SK-N-SH (cell line): ENCODE results near the gene ACTL7A. TPM values are rescaled to one million over a fixed set of nuclear protein-coding genes. Genes with fewer than 3 reads are reported as not detected.

Experiments
- CTCF ChIA-PET: fragments of 300-600, 350-600 bp; formaldehyde crosslinking; extraction: SDS; loops from one replicate; lab custom pipeline; 2021; lab: Yijun Ruan, JAX
- POLR2A ChIA-PET: fragments of 350-600 bp; sonication (Branson Sonifier 250); formaldehyde crosslinking; extraction: SDS; loops from one replicate; lab custom pipeline; 2020; ENCODE audit warnings: antibody characterized with exemption, inconsistent platforms; lab: Yijun Ruan, JAX
- DNase-seq: peaks from one replicate; pipeline ENCODE4 v3.0.0; 2012
- H2AFZ ChIP-seq: fragments of 200-600 bp; sonication (generic); 2 replicates; pipeline ENCODE4 v1.8.1; 2016; ENCODE audit warnings: antibody characterized with exemption, mild to moderate bottlenecking, low read depth
- H3F3A ChIP-seq: fragments of 200-600 bp; sonication (generic); replicated peaks from 2 replicates; pipeline ENCODE3; 2016; ENCODE audit warnings: antibody characterized with exemption, mild to moderate bottlenecking; ENCODE audit not compliant: insufficient read depth
- H3K27ac ChIP-seq, 2 experiments: fragments of 200-500 bp in 1 of 2; fragments of 200-600 bp in 1 of 2; sonication (Bioruptor generic) in 1 of 2; sonication (generic), shearing (Covaris generic) in 1 of 2; 2 replicates each; pipeline versions ENCODE4 v1.5.1 to v1.6.1; 2014 to 2016; ENCODE audit warnings: low read depth in 2 of 2, inconsistent platforms in 1 of 2, low read length in 1 of 2, mild to moderate bottlenecking in 1 of 2, mixed read lengths in 1 of 2
- H3K27me3 ChIP-seq: fragments of 200-600 bp; sonication (generic), shearing (Covaris generic); 2 replicates; pipeline ENCODE4 v1.6.1; 2016; ENCODE audit warnings: mixed run types; ENCODE audit not compliant: insufficient read depth
- H3K36me3 ChIP-seq, 2 experiments: fragments of 200-500 bp in 1 of 2; fragments of 200-600 bp in 1 of 2; sonication (Bioruptor generic) in 1 of 2; sonication (generic) in 1 of 2; replicated peaks in 1 of 2; 2 replicates each; pipeline versions ENCODE3 to v1.5.1; 2014 to 2016; ENCODE audit warnings: low read length in 1 of 2, mild to moderate bottlenecking in 1 of 2; ENCODE audit not compliant: insufficient read depth in 2 of 2, control insufficient read depth in 1 of 2
- H3K4me1 ChIP-seq, 2 experiments: fragments of 200-500 bp in 1 of 2; fragments of 200-600 bp in 1 of 2; sonication (Bioruptor generic) in 1 of 2; sonication (generic), shearing (Covaris generic) in 1 of 2; 2 replicates each; pipeline versions ENCODE4 v1.5.1 to v1.6.1; 2014 to 2016; ENCODE audit warnings: low read depth in 1 of 2, low read length in 1 of 2, mixed run types in 1 of 2; ENCODE audit not compliant: insufficient read depth in 2 of 2, control insufficient read depth in 1 of 2
- H3K4me2 ChIP-seq: fragments of 200-600 bp; sonication (generic), shearing (Covaris generic); 2 replicates; pipeline ENCODE4 v1.6.1; 2017; ENCODE audit warnings: mixed run types
- H3K4me3 ChIP-seq, 2 experiments: fragments of 200-500 bp in 1 of 2; fragments of 200-600 bp in 1 of 2; sonication (Bioruptor generic) in 1 of 2; sonication (generic), shearing (Covaris generic) in 1 of 2; 2 replicates each; pipeline versions ENCODE4 v1.5.1 to v1.8.1; 2014 to 2016; ENCODE audit warnings: low read depth in 2 of 2, inconsistent platforms in 1 of 2, low read length in 1 of 2, mild to moderate bottlenecking in 1 of 2, mixed read lengths in 1 of 2, moderate library complexity in 1 of 2
- H3K79me2 ChIP-seq: fragments of 200-600 bp; sonication (generic); 2 replicates; pipeline ENCODE4 v1.8.1; 2017; ENCODE audit warnings: mild to moderate bottlenecking; ENCODE audit not compliant: insufficient read depth
- H3K9ac ChIP-seq: fragments of 200-600 bp; sonication (generic); 2 replicates; pipeline ENCODE4 v1.6.1; 2017; ENCODE audit warnings: mixed run types
- H3K9me2 ChIP-seq: fragments of 200-600 bp; sonication (generic); 2 replicates; pipeline ENCODE4 v1.6.1; 2017; ENCODE audit warnings: mixed run types
- H3K9me3 ChIP-seq: fragments of 200-600 bp; sonication (generic); 2 replicates; pipeline ENCODE4 v1.6.1; 2017; ENCODE audit warnings: mixed run types, mild to moderate bottlenecking, moderate library complexity
- H4K20me1 ChIP-seq: fragments of 200-600 bp; sonication (generic); 2 replicates; pipeline ENCODE4 v1.6.1; 2017; ENCODE audit warnings: mild to moderate bottlenecking, mixed run types; ENCODE audit not compliant: insufficient read depth
- CHD2 ChIP-seq: fragments of 150-350 bp; IDR thresholded peaks from 2 replicates; pipeline ENCODE4 v1.6.1; 2018; ENCODE audit warnings: low read length; ENCODE audit not compliant: partially characterized antibody
- CTCF ChIP-seq: fragments of 200-600 bp; sonication (generic); IDR thresholded peaks from 2 replicates; pipeline ENCODE4 v1.6.1; 2017; ENCODE audit warnings: antibody characterized with exemption, mild to moderate bottlenecking, moderate library complexity
- EP300 ChIP-seq, 2 experiments: IDR thresholded peaks; 2 replicates each; pipeline versions ENCODE4 v1.4.0 to v1.6.1; 2012; ENCODE audit warnings: borderline replicate concordance in 1 of 2, low read depth in 1 of 2, low read length in 1 of 2
- EZH2phosphoT487 ChIP-seq: fragments of 200-600 bp; sonication (generic); IDR thresholded peaks from 2 replicates; pipeline ENCODE4 v1.6.1; 2017; ENCODE audit warnings: low read depth, mixed run types, mild to moderate bottlenecking, antibody characterized with exemption, moderate library complexity, borderline replicate concordance
- FOSL2 ChIP-seq: IDR thresholded peaks from 2 replicates; pipeline ENCODE4 v1.4.0; 2012; ENCODE audit warnings: low read depth, mild to moderate bottlenecking, moderate library complexity, borderline replicate concordance
- GABPA ChIP-seq: IDR thresholded peaks from 2 replicates; pipeline ENCODE4 v1.4.0; 2012; ENCODE audit warnings: low read depth, mild to moderate bottlenecking
- GATA2 ChIP-seq: sonication (generic); formaldehyde crosslinking; IDR thresholded peaks from 2 replicates; pipeline ENCODE4 v1.5.0; 2020; ENCODE audit warnings: mild to moderate bottlenecking, missing genetic modification reagents
- IRF3 ChIP-seq: fragments of 150-350 bp; IDR thresholded peaks from 2 replicates; pipeline ENCODE4 v1.6.1; 2016; ENCODE audit warnings: mild to moderate bottlenecking, low read depth, low read length
- JUND ChIP-seq: IDR thresholded peaks from 2 replicates; pipeline ENCODE4 v1.4.0; 2012
- MAX ChIP-seq: IDR thresholded peaks from 2 replicates; pipeline ENCODE4 v1.4.0; 2012; ENCODE audit warnings: low read depth
- POLR2AphosphoS5 ChIP-seq: IDR thresholded peaks from 2 replicates; pipeline ENCODE4 v1.6.1; 2012; ENCODE audit warnings: low read depth, low read length
- RCOR1 ChIP-seq: fragments of 150-350 bp; IDR thresholded peaks from 2 replicates; pipeline ENCODE4 v1.6.1; 2017; ENCODE audit warnings: antibody characterized with exemption, low read length
- RXRA ChIP-seq: IDR thresholded peaks from 2 replicates; pipeline ENCODE4 v1.4.0; 2012; ENCODE audit warnings: low read depth, mild to moderate bottlenecking, borderline replicate concordance
- SIN3A ChIP-seq: IDR thresholded peaks from 2 replicates; pipeline ENCODE4 v1.6.1; 2012; ENCODE audit warnings: low read depth, mild to moderate bottlenecking, low read length, moderate library complexity, borderline replicate concordance
- SMC3 ChIP-seq: IDR thresholded peaks from 2 replicates; pipeline ENCODE4 v1.6.1; 2012; ENCODE audit warnings: low read depth, low read length, improper control_type of control experiment
- TEAD4 ChIP-seq: IDR thresholded peaks from 2 replicates; pipeline ENCODE4 v1.4.0; 2012; ENCODE audit warnings: mild to moderate bottlenecking, borderline replicate concordance; ENCODE audit not compliant: insufficient read depth
- YY1 ChIP-seq: IDR thresholded peaks from 2 replicates; pipeline ENCODE4 v1.4.0; 2012; ENCODE audit warnings: low read depth, mild to moderate bottlenecking
- ZBTB33 ChIP-seq: IDR thresholded peaks from 2 replicates; pipeline ENCODE4 v1.4.0; 2012; ENCODE audit warnings: low read depth, borderline replicate concordance
- WGBS: methylation state at CpG from one replicate; pipeline ENCODE4 v1.1.6; 2017; ENCODE audit warnings: low lambda C conversion rate; 5-methylcytosine and 5-hydroxymethylcytosine counted together
- polyA plus RNA-seq, 3 experiments: library from polyadenylated mRNA; depleted of rRNA; stranded (reverse); fragments of >200 nt; gene quantifications; 2 replicates each; pipeline ENCODE4 v1.2.3, GENCODE V29; 2012

Gene ACTL7A
- polyA plus RNA-seq, 1 of the 3 experiments (the other 2 are of a cell fraction): not detected

- TF ChIP-seq CTCF (no peak), SMC3 (no peak), EZH2phosphoT487 (no peak), IRF3 (no peak), MAX (no peak), TEAD4 (no peak)
Measured at GRCh38 chr9:108903420-108904103, 41.5 kb downstream of the ACTL7A start (continued).

- WGBS: 91% methylated on average over 3 of the region's 3 CpGs
- Histone ChIP-seq H3F3A (no peaks in the 10 kb centered on the region), H3K27me3 (no peaks in the 10 kb centered on the region), H3K36me3 (peaks cover 48 to 90% of the 10 kb centered on the region in 2 experiments), H2AFZ (no peak overlapping the region), H3K9me2 (no peaks in the 10 kb centered on the region), H3K4me3 (no peak overlapping the region), H3K4me1 (no peaks in the 10 kb centered on the region), H3K4me2 (no peak overlapping the region), H3K27ac (no peak overlapping the region), H3K9ac (no peak overlapping the region), H3K79me2 (no peaks in the 10 kb centered on the region), H4K20me1 (no peaks in the 10 kb centered on the region), H3K9me3 (no peaks in the 10 kb centered on the region)
- ChIA-PET POLR2A (no interaction called here), CTCF (no interaction called here)
- DNase-seq: no peak
- TF ChIP-seq CHD2: no peak
- TF ChIP-seq RCOR1: no peak
- TF ChIP-seq FOSL2: no peak
- no peak for TF ChIP-seq RXRA
- no peak for TF ChIP-seq GABPA
- no peak for TF ChIP-seq EP300 (IDR thresholded peaks at IDR 0.05; ENCODE audit: borderline replicate concordance in 1 of 2, low read depth in 1 of 2, low read length in 1 of 2)
Measured at GRCh38 chr9:108904161-108904560, 42.1 kb downstream of the ACTL7A start.

- no peaks in the 10 kb centered on the region for H3K4me1 ChIP-seq
- H3K9ac ChIP-seq: no peak overlapping the region
- no peak overlapping the region for H3K4me3 ChIP-seq
- H3K4me2 ChIP-seq: no peak overlapping the region
- H3K9me3 ChIP-seq: no peaks in the 10 kb centered on the region
- POLR2A ChIA-PET: no interaction called here
- WGBS: 85% methylated on average over 2 of the region's 2 CpGs
- no peak overlapping the region for H3K27ac ChIP-seq
- H3K36me3 ChIP-seq: peaks cover 40 to 90% of the 10 kb centered on the region in 2 experiments
- no peak for DNase-seq
- no peaks in the 10 kb centered on the region for H3K79me2 ChIP-seq
- H3F3A ChIP-seq: no peaks in the 10 kb centered on the region
- H3K27me3 ChIP-seq: no peaks in the 10 kb centered on the region
- H4K20me1 ChIP-seq: no peaks in the 10 kb centered on the region
- CTCF ChIA-PET: no interaction called here
- no peaks in the 10 kb centered on the region for H3K9me2 ChIP-seq
- no peak for TF ChIP-seq POLR2AphosphoS5
- TF ChIP-seq ZBTB33: no peak
- TF ChIP-seq SIN3A: no peak
- no peak for TF ChIP-seq YY1
- TF ChIP-seq GATA2 (CRISPR knock-in tag): no peak
- TF ChIP-seq JUND: no peak
- no peak overlapping the region for H2AFZ ChIP-seq
Measured at GRCh38 chr9:108905494-108905893, 43.4 kb downstream of the ACTL7A start.
